Liver (tissue), 9 donors: ENCODE results near the gene HIVEP3. TPM values are rescaled to one million over a fixed set of nuclear protein-coding genes. Genes with fewer than 3 reads are reported as not detected.

Experiments used
- DNase-seq: peaks from one replicate; pipeline ENCODE4 v3.0.0-alpha.2; 2017; ENCODE audit warnings: low spot score
- H3K27ac ChIP-seq, 2 donors: one replicate each; pipeline ENCODE4 v1.7.0; 2013; ENCODE audit warnings: inconsistent platforms in 2 of 2, low read length in 2 of 2, control low read depth in 1 of 2, low read depth in 1 of 2, mild to moderate bottlenecking in 1 of 2
- H3K27me3 ChIP-seq, 4 donors: one replicate each; pipeline versions ENCODE4 v1.6.1 to v1.7.0; 2013; ENCODE audit warnings: low read length in 3 of 4, inconsistent platforms in 1 of 4, mild to moderate bottlenecking in 1 of 4, moderate library complexity in 1 of 4; ENCODE audit not compliant: control insufficient read depth in 4 of 4, insufficient read depth in 4 of 4
- H3K36me3 ChIP-seq, 4 donors: one replicate each; pipeline versions ENCODE4 v1.6.1 to v1.7.0; 2013; ENCODE audit warnings: low read length in 3 of 4, mild to moderate bottlenecking in 3 of 4, low read depth in 1 of 4, moderate library complexity in 1 of 4; ENCODE audit not compliant: control insufficient read depth in 4 of 4, insufficient read depth in 3 of 4
- H3K4me1 ChIP-seq, 4 donors: one replicate each; pipeline versions ENCODE4 v1.6.1 to v1.7.0; 2013; ENCODE audit warnings: low read length in 3 of 4, mild to moderate bottlenecking in 3 of 4, moderate library complexity in 1 of 4; ENCODE audit not compliant: control insufficient read depth in 4 of 4, insufficient read depth in 4 of 4
- H3K4me3 ChIP-seq, 3 donors: one replicate each; pipeline versions ENCODE4 v1.6.1 to v1.7.0; 2013; ENCODE audit warnings: low read length in 3 of 3, control low read depth in 1 of 3, low read depth in 1 of 3, mild to moderate bottlenecking in 1 of 3
- H3K9ac ChIP-seq, 2 donors: one replicate each; pipeline ENCODE4 v1.7.0; 2013; ENCODE audit warnings: low read length in 2 of 2, mild to moderate bottlenecking in 2 of 2, moderate library complexity in 2 of 2, control low read depth in 1 of 2, low read depth in 1 of 2
- H3K9me3 ChIP-seq, 4 donors: one replicate each; pipeline versions ENCODE4 v1.6.1 to v1.7.0; 2013; ENCODE audit warnings: low read length in 3 of 4; ENCODE audit not compliant: control insufficient read depth in 4 of 4
- ATF3 ChIP-seq: IDR thresholded peaks from 2 replicates; pipeline ENCODE4 v1.6.1; 2016; ENCODE audit warnings: antibody characterized with exemption
- CTCF ChIP-seq: fragments of 150-350 bp; IDR thresholded peaks from 2 replicates; pipeline ENCODE4 v1.5.1; 2017; ENCODE audit warnings: improper control_type of control experiment, low read depth, low read length; ENCODE audit not compliant: missing input control
- FOXA1 ChIP-seq: IDR thresholded peaks from 2 replicates; pipeline ENCODE4 v1.6.1; 2016; ENCODE audit warnings: antibody characterized with exemption
- FOXA2 ChIP-seq: IDR thresholded peaks from 2 replicates; pipeline ENCODE4 v1.6.1; 2016; ENCODE audit warnings: antibody characterized with exemption
- JUND ChIP-seq, 2 donors: IDR thresholded peaks; 2 replicates each; pipeline ENCODE4 v1.6.1; 2016; ENCODE audit warnings: antibody characterized with exemption in 2 of 2
- NR2F2 ChIP-seq: IDR thresholded peaks from 2 replicates; pipeline ENCODE4 v1.6.1; 2016; ENCODE audit warnings: antibody characterized with exemption
- RAD21 ChIP-seq, 2 donors: IDR thresholded peaks; 2 replicates each; pipeline ENCODE4 v1.6.1; 2016; ENCODE audit warnings: antibody characterized with exemption in 2 of 2, mild to moderate bottlenecking in 2 of 2
- RXRA ChIP-seq, 2 donors: IDR thresholded peaks; 2 replicates each; pipeline ENCODE4 v1.6.1; 2017 to 2018; ENCODE audit warnings: antibody characterized with exemption in 2 of 2, mild to moderate bottlenecking in 1 of 2
- SP1 ChIP-seq: IDR thresholded peaks from 2 replicates; pipeline ENCODE4 v1.6.1; 2018; ENCODE audit warnings: antibody characterized with exemption, mild to moderate bottlenecking
- YY1 ChIP-seq: IDR thresholded peaks from 2 replicates; pipeline ENCODE4 v1.6.1; 2016; ENCODE audit warnings: antibody characterized with exemption, mild to moderate bottlenecking
- ZBTB33 ChIP-seq: IDR thresholded peaks from 2 replicates; pipeline ENCODE4 v1.6.1; 2016; ENCODE audit warnings: antibody characterized with exemption
- WGBS: extraction: QIAGEN DNeasy Blood & Tissue Kit; methylation state at CpG from one replicate; pipeline ENCODE4 v1.1.7; 2013; 5-methylcytosine and 5-hydroxymethylcytosine counted together
- polyA plus RNA-seq, 2 donors: library from polyadenylated mRNA; stranded (reverse) in 1 of 2; unstranded in 1 of 2; fragments of 200-250 nt in 1 of 2; fragments of >200 nt in 1 of 2; fragmentation: Nextera tagmentation in 1 of 2; extraction: Ambion mirVana in 1 of 2; gene quantifications; one replicate each; pipeline versions ENCODE4 v1.2.1 to v1.2.3, GENCODE V29; 2013 to 2015
- total RNA-seq, 2 donors: library from RNA; depleted of rRNA; stranded (reverse); fragments of >200 nt; gene quantifications; one replicate each; pipeline ENCODE4 v1.2.3, GENCODE V29; 2014
- TF ChIP-seq, protein P1 (sequence below): IDR thresholded peaks from 2 replicates; pipeline ENCODE4 v1.6.1; 2016; ENCODE audit warnings: antibody characterized with exemption
- donor health status: healthy.
- donor health status: healthy.
- donor health status: healthy.
- donor health status: healthy.
- donor health status: healthy.

HIVEP3 gene
- total and polyA plus RNA-seq, 4 donors, result 0.93 to 1.6 (median 1.4) TPM

DNA sequence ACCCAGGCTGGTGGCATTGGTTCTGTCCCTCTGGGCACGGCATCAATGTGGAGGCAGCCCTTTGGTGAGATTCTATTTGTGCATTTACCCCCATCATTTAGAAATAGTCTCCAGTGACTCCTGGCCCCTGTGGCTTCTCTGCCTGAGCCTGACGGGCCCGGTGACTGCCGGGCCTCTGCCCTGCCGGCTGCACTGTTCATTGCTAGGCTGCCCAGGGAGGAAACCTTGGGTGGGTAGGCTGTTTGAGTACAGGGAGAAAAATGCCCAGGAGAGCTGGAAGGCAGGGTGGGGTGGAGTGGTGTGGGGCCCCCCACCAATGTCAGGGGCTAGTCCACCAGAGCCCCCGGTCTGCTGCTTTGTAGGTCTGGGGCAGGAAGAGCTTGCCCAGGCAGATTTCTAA is 410.9 kb downstream of the HIVEP3 start:
- no peak for TF ChIP-seq SP1
- TF ChIP-seq FOXA1, result no peak
- no peak for TF ChIP-seq YY1
- H3K27ac ChIP-seq, result no peak overlapping the region
- WGBS, result 94% methylated on average over 6 of the region's 6 CpGs
- H3K4me1 ChIP-seq, result no peaks in the 10 kb centered on the region
- no peaks in the 10 kb centered on the region for H3K9me3 ChIP-seq
- no peak overlapping the region for H3K4me3 ChIP-seq
- H3K36me3 ChIP-seq, result no peaks in the 10 kb centered on the region
- H3K9ac ChIP-seq, result no peak overlapping the region
- no peaks in the 10 kb centered on the region for H3K27me3 ChIP-seq
- no peak for DNase-seq

- Histone ChIP-seq H3K27me3 (no peaks in the 10 kb centered on the region), H3K4me3 (no peak overlapping the region), H3K9ac (no peak overlapping the region), H3K27ac (no peak overlapping the region), H3K4me1 (no peaks in the 10 kb centered on the region), H3K36me3 (no peaks in the 10 kb centered on the region), H3K9me3 (no peaks in the 10 kb centered on the region)
- 91% methylated on average over 13 of the region's 13 CpGs for WGBS
- no peak for DNase-seq
- TF ChIP-seq NR2F2, result no peak
These were observed 411.5 kb downstream of the HIVEP3 start for GRCh38 chr1:41507110-41507720.

GRCh38 chr1:41504114-41505035 is 414.3 kb downstream of the HIVEP3 start:
- WGBS, result 87% methylated on average over 15 of the region's 15 CpGs
- Histone ChIP-seq H3K27ac (no peak overlapping the region), H3K36me3 (no peaks in the 10 kb centered on the region), H3K9ac (no peak overlapping the region), H3K27me3 (peaks cover 0 to 2% (median 0%) of the 10 kb centered on the region in 4 donors), H3K9me3 (no peaks in the 10 kb centered on the region), H3K4me1 (no peaks in the 10 kb centered on the region), H3K4me3 (no peak overlapping the region)
- DNase-seq, result no peak
- TF ChIP-seq, protein P1, sequence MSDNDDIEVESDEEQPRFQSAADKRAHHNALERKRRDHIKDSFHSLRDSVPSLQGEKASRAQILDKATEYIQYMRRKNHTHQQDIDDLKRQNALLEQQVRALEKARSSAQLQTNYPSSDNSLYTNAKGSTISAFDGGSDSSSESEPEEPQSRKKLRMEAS, result no peak
- no peak for TF ChIP-seq SP1

DNA sequence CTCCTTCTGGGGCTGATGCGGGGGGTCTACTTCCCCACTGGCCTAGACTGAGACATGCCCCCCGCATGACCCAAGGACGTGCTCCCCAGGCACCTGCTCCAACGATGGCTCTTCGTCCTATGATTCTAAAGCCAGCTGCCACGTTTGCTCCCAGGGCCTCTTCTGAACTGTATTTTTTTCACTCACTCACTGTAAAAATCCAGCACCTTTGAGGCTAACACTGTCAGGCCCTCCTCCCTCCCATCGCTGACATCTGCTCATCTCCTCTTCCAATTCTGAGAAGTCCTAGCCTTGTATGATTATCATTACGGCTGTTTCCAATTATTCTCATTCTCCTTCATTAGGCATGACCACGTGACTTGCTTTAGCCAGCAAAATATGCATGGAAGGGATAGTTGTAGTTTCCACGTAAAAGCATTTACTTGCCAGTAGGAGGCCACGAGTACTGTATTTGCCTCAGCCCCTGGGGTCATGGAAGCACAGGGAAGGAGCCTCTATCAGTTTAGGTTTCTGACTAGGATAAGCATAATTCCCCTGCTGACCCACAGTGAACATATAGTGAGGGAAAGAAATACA is 415.1 kb downstream of the HIVEP3 start:
- H3K27me3 ChIP-seq, result peaks cover 0 to 2% (median 0%) of the 10 kb centered on the region in 4 donors
- WGBS, result 93% methylated on average over 11 of the region's 11 CpGs
- TF ChIP-seq RXRA (IDR thresholded peaks at IDR 0.05) (no peak), ZBTB33 (no peak), SP1 (no peak), CTCF (no peak), FOXA2 (no peak), ATF3 (no peak), RAD21 (IDR thresholded peaks at IDR 0.05) (no peak), NR2F2 (no peak), JUND (IDR thresholded peaks at IDR 0.05) (no peak)
- TF ChIP-seq, protein P1, result no peak

More for the DNA sequence above, 415.1 kb downstream of the HIVEP3 start:
- Histone ChIP-seq H3K27ac (no peak overlapping the region), H3K9me3 (no peaks in the 10 kb centered on the region), H3K4me1 (no peaks in the 10 kb centered on the region), H3K36me3 (no peaks in the 10 kb centered on the region), H3K9ac (no peak overlapping the region), H3K4me3 (no peak overlapping the region)
- no peak for DNase-seq
